Right lobe of liver (tissue), 6 donors: ENCODE measurements around the gene BLOC1S6. TPM values are rescaled to one million over a fixed set of nuclear protein-coding genes. Genes with fewer than 3 reads are reported as not detected.

Experiments used
- ATAC-seq, 4 donors: fragments of 200-7000 bp; cut with Tn5 transposase; one replicate each; pipeline ENCODE4 v1.9.1; 2020; ENCODE audit warnings: mild to moderate bottlenecking in 4 of 4, moderate library complexity in 4 of 4
- DNase-seq, 3 donors: peaks; one replicate each; pipeline ENCODE4 v3.0.0-alpha.2; 2020
- H3K27ac ChIP-seq, 3 donors: fragments of 200-600 bp; one replicate each; pipeline ENCODE4 v1.8.0; 2022
- H3K27me3 ChIP-seq, 2 donors: fragments of 200-600 bp; one replicate each; pipeline ENCODE4 v1.8.0; 2022
- H3K36me3 ChIP-seq, 4 donors: fragments of 200-600 bp; sonication (generic) in 1 of 4; one replicate each; pipeline versions ENCODE4 v1.5.1 to v1.8.0; 2017 to 2022; ENCODE audit warnings: control low read depth in 1 of 4
- H3K4me1 ChIP-seq, 4 donors: fragments of 200-600 bp; sonication (generic) in 1 of 4; one replicate each; pipeline versions ENCODE4 v1.5.1 to v1.8.0; 2017 to 2022; ENCODE audit warnings: control low read depth in 1 of 4
- H3K4me3 ChIP-seq, 3 donors: fragments of 200-600 bp; one replicate each; pipeline ENCODE4 v1.8.0; 2022
- H3K9me3 ChIP-seq, 4 donors: fragments of 200-600 bp; sonication (generic) in 1 of 4; one replicate each; pipeline versions ENCODE4 v1.5.1 to v1.8.0; 2017 to 2022; ENCODE audit warnings: control low read depth in 1 of 4
- CTCF ChIP-seq, 4 donors: fragments of 200-600 bp in 3 of 4; fragments of 450-650 bp in 1 of 4; IDR thresholded peaks; one replicate each; pipeline versions ENCODE4 v1.5.1 to v1.8.0; 2016 to 2022; ENCODE audit warnings: antibody characterized with exemption in 4 of 4, mild to moderate bottlenecking in 2 of 4
- POLR2A ChIP-seq: fragments of 450-650 bp; IDR thresholded peaks from one replicate; pipeline ENCODE4 v1.6.1; 2017; ENCODE audit warnings: antibody characterized with exemption, mild to moderate bottlenecking
- WGBS: methylation state at CpG from one replicate; pipeline ENCODE4 v1.1.6; 2018; ENCODE audit warnings: low coverage, low lambda C conversion rate; ENCODE audit not compliant: insufficient coverage; ENCODE audit errors: missing lambda C conversion rate; 5-methylcytosine and 5-hydroxymethylcytosine counted together
- intact Hi-C, 2 donors: fragments of 100-400 bp; cut with DNase I; formaldehyde crosslinking; loops; one replicate each; pipeline versions ENCODE4 v1.11.2 to v1.14.1; 2022
- total RNA-seq, 6 experiments: library from RNA; depleted of rRNA in 2 of 6; stranded (reverse); fragments of >200 nt in 2 of 6; fragmentation: NEBNext Ultra II Directional in 3 of 6; extraction: Animal tissue kit (Norgen Biotek cat#: 25700) in 3 of 6; gene quantifications; one replicate each; pipeline versions ENCODE4 v1.1.0 to v1.2.4, GENCODE V29; 2016 to 2023
- donor health status: DM: no; HTN: yes; CAD: no.
- donor health status: DM: no; HTN: no; CAD: no.
- donor health status: DM: no; HTN: no; CAD: no.
- donor health status: DM: no; HTN: yes; CAD: no.
- donor health status: DM: no; HTN: yes; CAD: no.

The BLOC1S6 gene
- total RNA-seq, 6 experiments from 2014 or later: 15.9 to 33.7 (median 24.3) TPM

GRCh38 chr15:45612790-45613415 is 25.7 kb downstream of the BLOC1S6 start:
- Histone ChIP-seq H3K36me3 (peaks cover 0 to 2% (median 0%) of the 10 kb centered on the region in 4 donors), H3K9me3 (no peaks in the 10 kb centered on the region), H3K4me3 (no peak overlapping the region), H3K4me1 (no peaks in the 10 kb centered on the region), H3K27me3 (no peaks in the 10 kb centered on the region), H3K27ac (no peak overlapping the region)
- intact Hi-C loops: loop anchor here in 1 of 2 donors (10.0 kb wide), 1 partner anchor 148 kb away; no protein-coding TSS in a partner anchor
- DNase-seq: no peak
- no peak for TF ChIP-seq POLR2A
- ATAC-seq: no peak
- 53% methylated on average over 1 of the region's 1 CpG for WGBS

- no peak for DNase-seq
- intact Hi-C loops: loop anchor here (5.0 to 10.0 kb wide), 2 partner anchors 152 to 155 kb away; no protein-coding TSS in a partner anchor
- 29% methylated on average over 1 of the region's 3 CpGs for WGBS
- Histone ChIP-seq H3K4me3 (no peak overlapping the region), H3K36me3 (no peaks in the 10 kb centered on the region), H3K27me3 (no peaks in the 10 kb centered on the region), H3K4me1 (no peaks in the 10 kb centered on the region), H3K27ac (no peak overlapping the region), H3K9me3 (no peaks in the 10 kb centered on the region)
- no peak for TF ChIP-seq CTCF (IDR thresholded peaks at IDR 0.05)
- no peak for TF ChIP-seq POLR2A
- ATAC-seq: no peak
Observed at GRCh38 chr15:45616901-45617323, 29.7 kb downstream of the BLOC1S6 start.

- WGBS: 73% methylated on average over 4 of the region's 5 CpGs
- Histone ChIP-seq H3K27me3 (no peaks in the 10 kb centered on the region), H3K4me1 (no peaks in the 10 kb centered on the region), H3K36me3 (no peaks in the 10 kb centered on the region), H3K9me3 (no peaks in the 10 kb centered on the region), H3K27ac (no peak overlapping the region), H3K4me3 (no peak overlapping the region)
- TF ChIP-seq POLR2A: no peak
- no peak for TF ChIP-seq CTCF (IDR thresholded peaks at IDR 0.05)
- ATAC-seq (no peak), DNase-seq (no peak)
- intact Hi-C loops: loop anchor here (5.0 to 10.0 kb wide), 2 partner anchors 154 to 157 kb away; no protein-coding TSS in a partner anchor
Observed at GRCh38 chr15:45618813-45619212, 31.6 kb downstream of the BLOC1S6 start.

- Histone ChIP-seq H3K4me3 (no peak overlapping the region), H3K27ac (no peak overlapping the region), H3K9me3 (no peaks in the 10 kb centered on the region), H3K4me1 (no peaks in the 10 kb centered on the region), H3K27me3 (no peaks in the 10 kb centered on the region), H3K36me3 (no peaks in the 10 kb centered on the region)
- no peak for DNase-seq
- intact Hi-C loops: no loop called here
- no peak for TF ChIP-seq POLR2A
- WGBS: 90% methylated on average over 5 of the region's 7 CpGs
- ATAC-seq: no peak
Observed at GRCh38 chr15:45628136-45628535, 41.0 kb downstream of the BLOC1S6 start.

- H3K9me3 ChIP-seq: no peaks in the 10 kb centered on the region
- no peaks in the 10 kb centered on the region for H3K27me3 ChIP-seq
- TF ChIP-seq POLR2A: no peak
- TF ChIP-seq CTCF (IDR thresholded peaks at IDR 0.05): no peak
- intact Hi-C loops: no loop called here
- WGBS: 67% methylated on average over 6 of the region's 7 CpGs
- ATAC-seq (no peak), DNase-seq (no peak)
- H3K4me1 ChIP-seq: peaks cover 0 to 10% (median 0%) of the 10 kb centered on the region in 4 donors
- no peak overlapping the region for H3K4me3 ChIP-seq
- no peaks in the 10 kb centered on the region for H3K36me3 ChIP-seq
- no peak overlapping the region for H3K27ac ChIP-seq
Observed at GRCh38 chr15:45630917-45631691, 43.9 kb downstream of the BLOC1S6 start.
